OCI-LY3 (cell line): ENCODE measurements around the gene KCNK4.

ENCODE experiments used
- CTCF ChIP-seq: fragments of 200-600, 300-600 bp; sonication (generic); IDR thresholded peaks from 2 replicates; pipeline ENCODE4 v1.5.1; 2014; ENCODE audit warnings: antibody characterized with exemption, low read length, low read depth
- EZH2phosphoT487 ChIP-seq: fragments of 200-600 bp; shearing (Covaris generic); IDR thresholded peaks from 2 replicates; pipeline ENCODE4 v1.6.1; 2018; ENCODE audit warnings: antibody characterized with exemption, mixed run types, low read depth

GRCh38 chr11:64327375-64327774 lies 36.3 kb downstream of the KCNK4 start:
- no peak for TF ChIP-seq CTCF
- no peak for TF ChIP-seq EZH2phosphoT487
